Measurements from ENCODE around the gene LDOC1. TPM values are rescaled to one million over a fixed set of nuclear protein-coding genes. Genes with fewer than 3 reads are reported as not detected.

Gene LDOC1
- total and polyA plus RNA-seq, 2 of the 8 experiments (the other 6 are each of a cell fraction or from before 2014, with no cell fraction given), result 19.1 to 52.4 TPM

Other genes starting within 250 kb of the LDOC1 start
- not detected in 2 replicates for gene SPANXB1, start 174.5 kb downstream of the LDOC1 start, total RNA-seq (2021; fragmentation: NEBNext Ultra II Directional; extraction: Animal tissue kit (Norgen Biotek cat#: 25700))
- gene SPANXB1, start 174.5 kb downstream of the LDOC1 start, polyA plus RNA-seq (2011; rRNA removed), result 0.57 TPM in 2 replicates
- gene SPANXC, start 65.4 kb upstream of the LDOC1 start, total RNA-seq (2021; fragmentation: NEBNext Ultra II Directional; extraction: Animal tissue kit (Norgen Biotek cat#: 25700)), result not detected in 2 replicates
- 0.52 TPM in 1 of 2 replicates, not detected in the other for gene SPANXC, start 65.4 kb upstream of the LDOC1 start, polyA plus RNA-seq (2011; rRNA removed)

Data from H1 (cell line).